ENCODE measurements around the gene FAM81A. TPM values are rescaled to one million over a fixed set of nuclear protein-coding genes. Genes with fewer than 3 reads are reported as not detected.

Gene FAM81A
- polyA plus RNA-seq, 1 donor (not counting 4 experiments of a cell fraction or from before 2014, with no cell fraction given): 0.84 TPM

DNA sequence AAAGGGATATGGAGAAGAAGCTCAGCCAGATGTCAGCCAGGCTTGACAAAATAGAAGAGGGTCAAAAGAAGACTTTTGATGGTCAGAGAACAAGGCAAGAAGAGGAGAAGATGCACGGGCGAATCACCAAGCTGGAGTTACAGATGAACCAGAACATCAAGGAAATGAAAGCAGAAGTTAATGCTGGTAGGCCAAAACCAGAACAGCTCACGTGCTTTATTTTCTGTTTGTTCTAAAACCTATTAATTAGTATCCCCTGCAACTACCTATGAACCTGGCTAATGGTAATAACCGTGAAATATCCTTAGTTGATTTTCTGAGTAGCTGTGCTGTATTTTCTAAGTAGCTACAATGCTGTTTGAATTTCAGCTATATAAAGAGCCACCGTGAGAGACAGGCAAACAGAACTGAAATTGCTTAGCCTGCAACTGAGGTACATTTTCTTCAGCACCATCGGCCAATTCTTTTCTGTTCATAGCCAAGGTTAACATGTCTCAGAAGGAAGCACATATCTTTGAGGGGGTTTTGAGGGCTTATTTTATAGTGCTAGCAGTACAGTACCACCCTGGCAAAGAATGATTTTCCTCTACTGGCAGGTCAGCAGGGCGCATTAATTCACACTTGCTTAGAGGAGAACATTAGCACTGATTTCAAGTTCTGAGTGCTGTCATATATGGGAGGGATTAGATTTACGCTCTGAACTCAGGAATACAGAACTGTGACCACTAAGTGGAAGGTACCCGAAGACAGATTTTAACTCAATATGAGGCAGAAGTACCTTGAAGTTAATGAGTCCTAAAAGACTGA lies 78.9 kb downstream of the FAM81A start:
- Histone ChIP-seq H3K36me3 (ENCODE audit: control insufficient read depth in 2 of 2, extremely low read depth in 1 of 2, insufficient read depth in 2 of 2, low read length in 2 of 2) (no peaks in the 10 kb centered on the region), H3K79me2 (ENCODE audit: control insufficient read depth, insufficient read depth, low read length) (no peaks in the 10 kb centered on the region), H3K27ac (ENCODE audit: control insufficient read depth, insufficient read depth, low read length) (no peak overlapping the region), H3K4me2 (ENCODE audit: control insufficient read depth, extremely low read depth, insufficient read depth, low read depth, low read length) (no peak overlapping the region), H3K9ac (ENCODE audit: control insufficient read depth, extremely low read depth, insufficient read depth, low read length) (no peak overlapping the region), H3K4me3 (ENCODE audit: control insufficient read depth in 2 of 3, extremely low read depth in 1 of 3, insufficient read depth in 2 of 3, low read depth in 1 of 3, low read length in 3 of 3) (no peak overlapping the region), H3K4me1 (ENCODE audit: control insufficient read depth, extremely low read depth, insufficient read depth, low read length) (no peaks in the 10 kb centered on the region), H3K9me3 (ENCODE audit: control insufficient read depth, low read depth, low read length) (no peaks in the 10 kb centered on the region), H4K20me1 (ENCODE audit: control insufficient read depth, extremely low read depth, insufficient read depth, low read length) (no peaks in the 10 kb centered on the region), H3K9me1 (ENCODE audit: control insufficient read depth, extremely low read depth, insufficient read depth, low read length) (no peaks in the 10 kb centered on the region), H3K27me3 (ENCODE audit: control insufficient read depth, extremely low read depth, insufficient read depth, low read length) (no peaks in the 10 kb centered on the region), H2AFZ (ENCODE audit: control insufficient read depth, low read length) (no peak overlapping the region)
- DNase-seq (ENCODE audit: low read depth, low spot score) (no peak), FAIRE-seq (no peak)
- dilution Hi-C loops (cut with MboI; ENCODE audit: extremely low pct_ligation_motif_present, low sequenced_read_pairs): no loop called here
- TF ChIP-seq, protein P1, sequence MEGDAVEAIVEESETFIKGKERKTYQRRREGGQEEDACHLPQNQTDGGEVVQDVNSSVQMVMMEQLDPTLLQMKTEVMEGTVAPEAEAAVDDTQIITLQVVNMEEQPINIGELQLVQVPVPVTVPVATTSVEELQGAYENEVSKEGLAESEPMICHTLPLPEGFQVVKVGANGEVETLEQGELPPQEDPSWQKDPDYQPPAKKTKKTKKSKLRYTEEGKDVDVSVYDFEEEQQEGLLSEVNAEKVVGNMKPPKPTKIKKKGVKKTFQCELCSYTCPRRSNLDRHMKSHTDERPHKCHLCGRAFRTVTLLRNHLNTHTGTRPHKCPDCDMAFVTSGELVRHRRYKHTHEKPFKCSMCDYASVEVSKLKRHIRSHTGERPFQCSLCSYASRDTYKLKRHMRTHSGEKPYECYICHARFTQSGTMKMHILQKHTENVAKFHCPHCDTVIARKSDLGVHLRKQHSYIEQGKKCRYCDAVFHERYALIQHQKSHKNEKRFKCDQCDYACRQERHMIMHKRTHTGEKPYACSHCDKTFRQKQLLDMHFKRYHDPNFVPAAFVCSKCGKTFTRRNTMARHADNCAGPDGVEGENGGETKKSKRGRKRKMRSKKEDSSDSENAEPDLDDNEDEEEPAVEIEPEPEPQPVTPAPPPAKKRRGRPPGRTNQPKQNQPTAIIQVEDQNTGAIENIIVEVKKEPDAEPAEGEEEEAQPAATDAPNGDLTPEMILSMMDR (optimal IDR thresholded peaks at IDR 0.05 in 1 of 3, IDR thresholded peaks at IDR 0.05 in 1 of 3, conservative IDR thresholded peaks at IDR 0.05 in 1 of 3; ENCODE audit: extremely low read depth in 1 of 3, insufficient read depth in 2 of 3, low read length in 3 of 3): no peak
- TF ChIP-seq EZH2 (IDR thresholded peaks at IDR 0.05; ENCODE audit: low read length): no peak

DNA sequence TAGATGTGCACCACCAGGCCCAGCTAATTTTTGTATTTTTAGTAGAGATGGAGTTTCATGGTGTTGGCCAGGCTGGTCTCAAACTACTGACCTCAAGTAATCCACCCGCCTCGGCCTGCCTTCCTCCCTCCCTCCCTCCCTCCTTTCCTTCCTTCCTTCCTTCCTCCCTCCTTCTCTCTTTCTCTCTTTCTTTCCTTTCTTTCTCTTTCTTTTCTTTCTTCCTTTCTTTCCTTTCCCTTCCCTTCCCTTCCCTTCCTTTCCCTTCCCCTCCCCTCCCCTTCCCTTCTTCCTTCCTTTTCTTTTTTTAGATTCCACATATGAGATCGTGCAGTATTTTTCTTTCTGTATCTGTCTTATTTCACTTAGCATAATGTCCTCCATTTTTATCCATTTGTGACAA lies 81.3 kb downstream of the FAM81A start:
- no peaks in the 10 kb centered on the region for H3K4me1 ChIP-seq (ENCODE audit: control insufficient read depth, extremely low read depth, insufficient read depth, low read length)
- DNase-seq (ENCODE audit: low read depth, low spot score) (no peak), FAIRE-seq (no peak)
- H4K20me1 ChIP-seq (ENCODE audit: control insufficient read depth, extremely low read depth, insufficient read depth, low read length): no peaks in the 10 kb centered on the region
- dilution Hi-C loops (cut with MboI; ENCODE audit: extremely low pct_ligation_motif_present, low sequenced_read_pairs): no loop called here
- H3K9me1 ChIP-seq (ENCODE audit: control insufficient read depth, extremely low read depth, insufficient read depth, low read length): no peaks in the 10 kb centered on the region
- H3K4me2 ChIP-seq (ENCODE audit: control insufficient read depth, extremely low read depth, insufficient read depth, low read depth, low read length): no peak overlapping the region
- no peaks in the 10 kb centered on the region for H3K79me2 ChIP-seq (ENCODE audit: control insufficient read depth, insufficient read depth, low read length)
- H3K9ac ChIP-seq (ENCODE audit: control insufficient read depth, extremely low read depth, insufficient read depth, low read length): no peak overlapping the region
- no peak for TF ChIP-seq EZH2 (IDR thresholded peaks at IDR 0.05; ENCODE audit: low read length)
- TF ChIP-seq, protein P1 (optimal IDR thresholded peaks at IDR 0.05 in 1 of 3, IDR thresholded peaks at IDR 0.05 in 1 of 3, conservative IDR thresholded peaks at IDR 0.05 in 1 of 3; ENCODE audit: extremely low read depth in 1 of 3, insufficient read depth in 2 of 3, low read length in 3 of 3): no peak
- no peaks in the 10 kb centered on the region for H3K27me3 ChIP-seq (ENCODE audit: control insufficient read depth, extremely low read depth, insufficient read depth, low read length)
- no peaks in the 10 kb centered on the region for H3K36me3 ChIP-seq (ENCODE audit: control insufficient read depth in 2 of 2, extremely low read depth in 1 of 2, insufficient read depth in 2 of 2, low read length in 2 of 2)
- no peak overlapping the region for H3K27ac ChIP-seq (ENCODE audit: control insufficient read depth, insufficient read depth, low read length)
- H3K9me3 ChIP-seq (ENCODE audit: control insufficient read depth, low read depth, low read length): no peaks in the 10 kb centered on the region
- no peak overlapping the region for H3K4me3 ChIP-seq (ENCODE audit: control insufficient read depth in 2 of 3, extremely low read depth in 1 of 3, insufficient read depth in 2 of 3, low read depth in 1 of 3, low read length in 3 of 3)
- no peak overlapping the region for H2AFZ ChIP-seq (ENCODE audit: control insufficient read depth, low read length)
